ENCODE measurements around the gene CCDC177.

Gene CCDC177

DNA sequence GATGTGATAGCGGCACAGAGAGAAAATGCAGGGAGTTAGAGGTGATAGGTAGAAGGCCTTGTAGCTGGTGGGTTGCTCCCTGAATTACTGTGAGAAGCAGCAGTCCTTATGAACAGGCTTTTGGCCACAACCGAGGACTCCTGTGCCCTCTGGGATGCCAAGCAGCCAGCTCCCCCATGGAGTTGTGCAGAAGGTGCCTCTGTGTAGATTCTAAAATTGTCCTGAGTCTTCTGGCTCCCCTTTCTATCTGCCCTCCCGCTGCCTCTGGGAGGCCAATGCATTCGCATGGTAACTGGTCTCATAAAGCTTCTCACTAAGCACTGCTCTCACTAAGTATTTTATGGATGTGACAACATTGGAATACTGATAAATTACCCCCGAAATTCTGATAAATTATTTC, 20.7 kb upstream of the CCDC177 start:
- no peak for DNase-seq

DNA sequence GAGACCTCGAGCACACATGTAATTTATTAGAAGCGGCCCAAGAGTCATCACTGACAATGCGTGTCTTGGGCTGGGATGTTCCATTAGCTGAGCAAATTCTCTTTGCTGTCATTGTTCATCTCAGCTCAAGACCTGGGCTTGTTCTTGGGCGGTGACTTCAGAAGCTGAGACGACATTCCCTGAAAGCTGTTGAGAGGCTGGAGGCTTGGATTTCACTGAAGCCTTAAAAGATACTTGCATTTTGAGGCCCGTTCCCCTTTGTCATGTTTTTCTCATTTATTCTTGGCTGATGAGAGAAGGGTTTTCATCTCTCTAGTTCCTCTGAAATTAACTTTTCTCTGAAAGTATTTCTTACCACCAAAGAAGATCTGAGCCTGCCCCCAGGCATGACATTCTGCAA, 20.2 kb upstream of the CCDC177 start:
- no peak for DNase-seq

DNA sequence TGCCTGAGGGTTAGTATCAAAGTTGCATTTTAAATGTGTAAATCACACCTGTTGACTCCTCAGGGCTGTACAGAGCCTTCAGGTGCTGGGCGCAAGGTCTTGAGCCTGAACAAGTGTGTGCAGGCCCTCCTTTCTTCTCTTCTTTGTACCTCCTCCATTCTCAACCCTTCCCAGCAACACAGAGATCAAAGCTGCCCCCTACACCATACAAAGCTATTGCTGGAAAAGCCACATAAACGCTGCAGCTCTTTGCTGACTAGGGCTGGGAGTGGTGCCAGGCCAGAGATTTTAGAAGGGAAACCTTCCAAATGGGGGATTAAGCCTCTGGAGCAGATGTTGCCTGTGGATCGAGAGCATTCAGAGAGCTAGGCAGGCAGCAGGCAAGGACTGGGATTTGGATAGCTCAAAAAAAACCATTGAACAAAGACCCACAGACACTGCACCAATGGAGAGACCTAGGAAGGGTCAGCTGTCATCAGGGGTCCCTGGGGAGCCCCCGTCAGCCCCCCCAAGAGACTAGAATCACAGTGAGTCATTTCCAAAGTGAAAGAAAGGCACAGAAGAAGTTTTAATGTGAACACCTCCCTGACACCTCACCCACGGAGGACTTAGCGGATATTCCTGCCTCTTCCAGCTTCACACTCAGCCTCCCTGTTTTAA, 18.5 kb upstream of the CCDC177 start:
- DNase-seq = no peak

DNA sequence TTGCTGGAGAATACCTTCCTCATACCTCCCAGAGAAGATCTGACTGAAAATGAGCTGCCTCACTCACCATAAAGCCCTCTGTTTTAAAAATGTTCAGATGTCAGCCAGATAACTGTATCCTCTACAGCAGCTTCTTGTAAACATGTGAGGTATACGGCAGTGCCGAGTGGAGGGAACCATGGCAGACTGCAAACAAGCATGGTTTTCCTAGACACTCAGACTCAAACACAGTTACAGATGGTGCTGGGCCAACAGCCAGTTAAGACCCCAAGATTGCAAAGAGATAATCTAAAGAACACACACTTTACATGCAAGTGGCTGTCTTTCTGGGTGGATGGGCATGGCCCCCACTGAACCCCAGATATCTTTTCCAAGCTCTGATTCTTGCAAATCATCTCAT, 16.6 kb upstream of the CCDC177 start:
- DNase-seq = no peak

DNA sequence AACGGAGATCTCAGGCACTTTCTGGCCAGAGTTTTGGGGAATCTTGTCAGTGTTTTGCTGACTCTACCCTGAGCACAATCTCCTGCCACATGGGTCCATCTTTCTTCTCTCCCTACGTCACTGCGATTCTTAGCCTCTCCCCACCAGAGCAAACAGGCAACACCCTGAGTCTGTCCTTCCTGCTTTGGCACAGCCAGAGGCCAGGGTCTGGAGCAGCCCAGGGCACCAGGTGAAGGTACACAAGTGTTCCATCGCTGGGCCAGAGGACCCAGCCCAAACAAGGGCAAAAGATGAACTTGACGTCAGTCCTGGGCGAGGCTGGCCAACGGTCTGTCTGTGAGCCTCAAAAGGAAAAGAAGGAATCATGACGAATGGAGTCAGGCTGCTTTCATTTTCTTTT, 12.7 kb upstream of the CCDC177 start:
- no peak for DNase-seq

DNA sequence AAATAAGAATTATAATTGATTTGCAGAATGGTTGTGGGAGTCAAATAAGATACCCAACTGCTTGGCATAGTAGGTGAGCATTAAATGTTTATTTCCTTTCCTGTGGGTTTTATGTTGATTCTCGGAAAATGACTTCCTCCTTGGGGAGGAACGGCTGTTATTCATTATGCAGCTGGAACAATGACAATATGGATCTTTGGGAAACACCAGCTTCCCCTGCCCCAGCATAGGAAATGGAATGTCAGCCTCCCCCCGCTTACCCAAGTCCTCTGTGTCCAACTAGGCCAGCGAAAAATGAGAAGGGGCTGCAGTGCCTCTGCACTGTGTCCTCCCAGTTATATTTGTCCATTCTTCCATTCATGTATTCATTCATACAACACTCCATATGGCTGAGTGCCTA, 11.7 kb upstream of the CCDC177 start:
- no peak for DNase-seq

DNA sequence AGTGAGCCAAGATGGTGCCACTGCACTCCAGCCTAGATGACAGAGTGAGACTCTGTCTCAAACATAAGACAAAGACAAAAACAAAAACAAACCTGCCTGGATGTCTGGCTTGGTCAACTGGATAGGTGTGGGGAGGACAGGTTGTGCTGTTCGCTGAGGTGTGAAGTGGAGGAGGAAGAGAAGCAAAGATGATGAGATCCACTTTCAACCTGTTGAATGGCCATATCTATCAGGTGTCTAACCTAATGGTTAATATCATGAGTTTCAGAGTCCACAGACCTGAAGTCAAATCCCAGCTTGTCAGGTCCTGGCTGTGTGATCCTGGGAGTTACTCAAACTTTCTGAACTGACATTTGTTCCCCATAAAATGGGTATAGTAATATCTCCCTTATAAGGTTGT, 9.7 kb upstream of the CCDC177 start:
- DNase-seq = no peak

DNA sequence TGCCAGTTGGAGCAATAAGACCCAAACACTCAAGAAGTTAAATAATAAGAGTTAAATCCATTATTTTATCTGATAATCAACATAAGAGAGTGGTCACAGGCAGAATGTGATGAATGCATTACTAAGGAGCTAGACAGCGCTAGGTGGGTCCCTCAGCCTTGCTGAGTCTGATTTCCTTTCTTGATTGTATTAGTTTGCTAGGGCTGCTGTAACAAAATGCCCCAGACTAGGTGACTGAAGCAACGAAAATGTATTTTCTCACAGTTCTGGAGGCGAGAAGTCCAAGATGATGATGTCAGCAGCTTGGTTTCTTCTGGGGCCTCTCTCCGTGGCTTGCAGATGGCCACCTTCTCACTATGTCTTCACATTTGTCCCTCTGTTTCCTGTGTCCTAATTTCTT, 8.2 kb upstream of the CCDC177 start:
- no peak for DNase-seq

DNA sequence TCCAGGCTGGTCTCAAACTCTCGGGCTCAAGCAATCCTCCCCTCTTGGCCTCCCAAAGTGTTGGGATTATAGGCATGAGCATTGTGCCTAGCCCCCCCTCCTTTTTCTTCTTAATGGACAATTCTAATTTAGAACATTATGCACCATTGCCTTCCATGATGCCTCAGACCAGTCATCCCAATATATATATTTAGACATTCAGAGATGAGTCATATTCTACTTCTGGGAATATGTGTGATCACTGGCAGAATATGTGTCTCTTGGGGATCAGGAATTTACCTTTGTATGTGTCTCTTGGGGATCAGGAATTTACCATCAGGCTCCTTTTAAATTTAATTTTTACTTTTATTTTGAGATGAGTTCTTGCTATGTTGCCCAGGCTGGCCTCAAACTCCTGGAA, 7.5 kb upstream of the CCDC177 start:
- no peak for DNase-seq

DNA sequence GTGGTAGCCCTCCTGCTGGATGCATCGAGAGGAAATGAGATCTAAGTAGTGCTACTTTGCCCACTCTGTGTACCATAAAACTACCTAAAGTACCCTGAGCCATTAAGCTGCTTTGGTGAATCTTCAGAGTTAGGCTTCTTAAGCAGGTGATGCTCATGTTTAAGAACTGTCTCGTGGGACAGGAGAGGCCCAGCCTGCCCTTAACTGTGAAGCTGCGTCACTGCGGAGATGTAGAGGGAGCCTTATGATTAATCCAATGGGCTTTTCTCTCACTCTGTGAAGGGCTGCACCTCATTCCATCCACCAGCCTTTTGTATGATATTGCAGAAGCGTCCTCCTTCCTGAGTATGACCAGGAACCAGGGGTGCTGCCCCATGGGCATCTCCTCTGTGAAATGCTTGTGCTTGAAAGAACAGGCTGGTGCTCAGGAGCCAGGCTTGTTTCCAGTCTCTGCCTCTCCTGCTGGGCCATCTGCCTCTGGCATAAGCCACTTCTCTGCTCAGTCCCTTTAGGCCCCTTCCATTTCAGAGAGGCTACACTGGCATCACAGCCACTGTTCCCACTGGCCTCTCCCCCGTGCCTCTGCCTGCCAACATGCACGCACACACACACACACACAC, 6.8 kb upstream of the CCDC177 start:
- no peak for DNase-seq

DNA sequence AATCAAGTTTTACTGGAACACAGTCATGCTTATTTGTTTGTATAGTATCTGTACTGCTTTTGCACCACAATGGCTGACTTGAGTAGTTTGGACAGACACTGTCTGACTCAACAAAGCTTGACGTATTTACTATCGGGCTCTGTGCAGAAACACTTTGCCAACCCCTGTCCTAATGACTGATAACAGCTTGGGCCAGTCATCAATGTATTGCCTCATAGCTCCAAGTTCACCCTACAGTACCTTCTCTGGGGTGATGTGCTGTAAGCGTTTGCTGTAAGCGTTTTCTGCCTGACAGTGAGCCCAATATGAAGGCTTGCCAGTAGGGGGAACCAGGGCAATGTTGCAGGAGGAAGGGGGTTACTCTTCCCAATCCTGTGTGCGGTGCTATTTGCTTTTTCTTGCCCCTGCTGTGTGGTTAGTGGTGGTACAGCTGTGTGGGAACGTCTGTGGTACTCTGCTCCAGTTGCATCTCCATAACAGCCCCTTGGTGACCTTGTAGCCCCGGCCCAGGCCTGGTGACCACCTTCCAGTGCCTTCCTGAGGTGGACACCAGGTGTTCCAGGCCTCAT, 5.4 kb upstream of the CCDC177 start:
- DNase-seq = no peak

DNA sequence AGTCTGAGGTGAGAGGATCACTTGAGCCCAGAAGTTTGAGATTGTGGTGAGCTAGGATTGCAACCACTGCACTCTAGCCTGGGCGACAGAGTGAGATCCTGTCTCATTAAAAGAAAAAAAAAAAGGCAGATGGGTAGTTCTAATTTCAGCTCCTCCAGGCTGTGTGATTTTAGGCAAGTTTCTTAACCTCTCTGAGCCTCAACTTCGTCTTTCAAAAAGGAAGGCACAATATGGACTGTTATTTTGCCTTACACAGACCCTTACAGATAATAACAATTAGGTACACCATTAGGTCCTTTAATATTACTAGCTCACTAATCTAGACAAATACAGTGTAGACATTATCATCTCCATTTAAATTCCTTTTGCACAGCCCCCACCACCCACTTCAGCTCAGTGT, 4.8 kb upstream of the CCDC177 start:
- DNase-seq = no peak

DNA sequence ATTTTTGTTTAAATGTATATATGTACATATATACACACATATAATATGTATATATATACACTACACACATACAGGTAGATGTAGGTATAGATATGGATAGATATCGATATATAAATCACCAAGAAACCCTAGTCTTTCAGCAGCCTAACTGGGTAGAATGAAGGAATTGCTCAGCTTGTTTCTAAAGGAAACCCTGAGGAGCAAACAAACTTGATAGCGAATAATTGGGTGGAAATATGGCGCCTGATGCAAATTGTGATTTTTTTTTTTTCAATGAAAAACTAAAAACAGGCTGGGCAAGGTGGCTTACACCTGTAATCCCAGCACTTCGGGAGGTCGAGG, 254 bp upstream of the CCDC177 start:
- DNase-seq = no peak

DNA sequence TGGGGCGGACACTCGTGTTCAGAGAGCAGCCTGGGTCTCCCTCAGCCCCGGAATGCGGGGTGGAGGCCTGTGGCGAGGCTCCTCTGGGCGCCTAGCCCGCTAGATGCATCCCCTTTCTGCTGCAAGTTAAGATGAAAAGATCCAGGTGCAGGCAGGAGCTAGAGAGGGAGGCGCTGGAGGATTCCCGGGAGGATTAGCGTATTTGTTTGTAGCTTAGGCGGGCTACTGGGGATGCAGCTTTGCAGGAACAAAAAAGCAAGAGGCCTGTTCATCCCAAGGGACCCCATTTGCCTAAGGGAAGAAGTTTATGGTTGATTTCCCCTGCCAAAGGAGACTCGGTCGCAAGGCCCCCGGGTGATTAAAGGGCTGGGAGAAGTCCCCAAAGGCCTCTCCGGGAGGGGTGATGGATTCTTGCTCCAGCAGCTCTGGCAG, 824 bp downstream of the CCDC177 start:
- no peak for DNase-seq

DNA sequence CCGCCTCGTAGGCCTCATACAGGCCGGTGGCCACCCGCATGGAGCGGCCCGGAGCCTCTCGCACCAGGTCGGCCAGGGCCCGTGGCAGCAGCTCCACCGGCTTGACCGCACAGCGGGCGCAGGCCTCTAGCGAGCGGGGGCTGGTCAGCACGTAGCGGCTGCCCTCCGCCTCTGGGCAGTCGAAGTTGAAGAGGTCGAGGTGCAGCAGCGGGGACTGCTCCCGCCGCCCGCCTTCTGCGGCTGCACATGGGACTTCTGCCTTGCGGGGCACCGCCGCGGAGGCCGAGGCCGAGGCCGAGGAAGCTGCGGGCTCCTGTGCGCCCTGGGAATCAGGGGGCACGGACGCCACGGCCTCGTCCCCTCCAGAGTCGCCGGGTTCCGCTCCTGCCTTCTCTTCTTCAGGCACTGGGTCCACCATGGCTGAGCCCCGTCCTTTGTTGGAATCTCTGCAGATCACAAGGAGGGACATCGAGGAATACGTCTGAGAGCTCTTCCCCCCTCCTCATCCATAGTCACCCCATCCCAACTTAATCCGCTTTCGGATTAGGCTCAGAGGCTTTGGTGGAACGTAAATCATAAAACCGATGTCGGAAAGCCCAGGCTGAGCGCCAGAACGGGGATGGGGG, 1.4 kb downstream of the CCDC177 start:
- DNase-seq = no peak

DNA sequence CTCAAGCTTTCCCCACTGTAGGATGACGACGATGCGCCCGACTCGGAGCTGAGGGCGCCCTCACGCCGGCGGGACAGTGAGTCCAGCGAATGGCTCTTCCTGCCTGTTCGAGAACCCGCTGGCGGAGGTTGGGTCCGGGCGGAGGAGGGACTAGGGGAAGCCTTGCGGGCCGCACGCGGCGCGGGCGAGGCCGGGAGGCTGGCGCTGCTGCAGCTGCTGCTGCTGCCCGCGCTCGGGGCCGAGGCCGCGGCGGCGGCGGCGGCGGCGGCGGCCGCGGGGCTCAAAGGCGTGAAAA, 1.9 kb downstream of the CCDC177 start:
- no peak for DNase-seq

DNA sequence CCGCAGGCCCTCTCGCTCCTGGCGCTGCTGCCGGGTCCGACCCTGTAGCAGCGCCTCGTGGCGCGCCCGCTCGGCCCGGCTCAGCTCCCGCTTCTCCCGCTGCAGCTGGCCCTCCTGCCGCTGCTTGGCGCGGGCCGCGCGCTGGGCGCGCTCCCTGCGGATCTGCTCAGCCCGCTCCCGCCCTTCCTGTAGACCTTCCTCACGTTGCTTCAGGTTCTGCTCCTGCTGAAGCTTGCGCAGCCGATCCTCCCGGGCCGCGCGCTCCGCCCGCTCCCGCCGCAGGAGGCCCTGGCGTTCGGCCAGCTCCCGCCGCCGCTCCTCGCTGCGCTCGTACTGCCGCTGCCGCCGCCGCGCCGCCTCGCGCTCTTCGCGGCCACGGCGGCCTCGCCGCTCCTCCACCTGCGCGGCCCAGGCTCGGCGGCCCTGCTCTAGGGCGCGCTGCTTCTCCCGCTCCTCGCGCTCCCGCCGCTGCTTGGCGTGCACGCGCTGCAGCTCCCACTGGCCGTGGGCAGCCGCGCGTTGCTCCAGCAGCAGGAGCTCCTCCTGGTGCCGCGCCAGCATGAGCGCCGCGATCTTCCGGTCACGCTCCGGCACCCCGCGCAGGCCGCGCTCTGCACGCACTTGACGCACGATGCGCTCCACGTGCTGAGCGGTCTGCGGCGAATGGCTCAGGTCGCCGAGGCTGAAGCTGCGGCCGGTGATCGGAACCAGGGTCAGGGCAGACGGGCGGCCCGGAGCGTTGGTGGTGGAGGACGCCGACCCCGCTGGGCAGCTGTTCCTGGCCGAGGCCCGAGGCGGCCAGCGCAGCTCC, 2.4 kb downstream of the CCDC177 start:
- no peak for DNase-seq

DNA sequence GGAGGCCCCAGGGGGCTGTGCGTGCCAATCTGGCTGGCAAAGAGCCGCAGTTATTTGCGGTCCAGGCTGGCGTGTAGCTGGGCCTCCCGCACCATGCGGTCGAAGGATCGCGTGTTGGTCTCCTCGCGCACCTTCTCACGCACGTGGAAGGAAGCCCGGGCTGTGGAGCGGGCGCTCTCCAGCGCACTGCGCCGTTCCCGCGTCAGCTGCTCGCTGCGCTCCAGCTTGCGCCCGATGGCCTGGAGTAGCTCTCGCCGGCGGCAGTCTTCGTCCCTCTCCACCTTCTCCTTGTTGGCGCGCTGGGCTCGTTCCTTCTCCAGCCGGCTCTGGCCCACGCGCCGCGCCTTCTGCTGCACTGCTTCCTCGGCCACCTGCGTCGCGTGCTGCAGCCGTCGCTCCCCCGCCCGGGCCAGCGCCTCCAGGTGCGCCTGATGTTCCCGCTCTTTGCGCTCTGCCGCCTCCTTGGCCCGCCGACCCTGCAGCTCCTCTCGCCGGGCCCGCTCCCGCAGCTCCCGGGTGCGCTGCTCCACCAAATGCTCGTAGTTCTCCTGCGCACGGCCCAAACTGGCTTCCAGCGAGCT, 3.1 kb downstream of the CCDC177 start:
- no peak for DNase-seq

DNA sequence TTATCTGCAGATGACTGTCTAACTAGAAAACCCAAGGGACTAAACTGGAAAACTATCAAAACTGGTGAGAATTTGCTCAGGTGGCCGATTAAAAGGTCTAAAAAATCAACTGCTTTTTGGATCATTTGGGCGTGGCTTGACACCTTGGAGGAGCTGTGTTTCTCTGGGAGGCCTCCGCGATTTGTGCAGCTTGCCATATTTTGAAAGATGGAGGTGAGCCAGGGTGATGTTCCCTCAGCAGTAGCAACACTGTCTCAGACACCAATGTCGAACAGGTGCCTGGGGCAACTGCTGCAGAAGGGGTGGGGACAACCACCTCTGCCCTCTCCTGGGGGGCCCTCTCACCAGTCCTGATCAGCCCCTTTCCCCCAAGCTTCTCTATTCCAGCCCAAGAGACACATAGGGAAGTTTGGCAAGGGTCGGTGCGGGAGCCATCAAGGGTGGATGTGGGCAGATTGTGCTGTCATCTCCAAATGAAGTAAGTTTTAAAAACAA, 3.8 kb downstream of the CCDC177 start:
- DNase-seq = no peak

DNA sequence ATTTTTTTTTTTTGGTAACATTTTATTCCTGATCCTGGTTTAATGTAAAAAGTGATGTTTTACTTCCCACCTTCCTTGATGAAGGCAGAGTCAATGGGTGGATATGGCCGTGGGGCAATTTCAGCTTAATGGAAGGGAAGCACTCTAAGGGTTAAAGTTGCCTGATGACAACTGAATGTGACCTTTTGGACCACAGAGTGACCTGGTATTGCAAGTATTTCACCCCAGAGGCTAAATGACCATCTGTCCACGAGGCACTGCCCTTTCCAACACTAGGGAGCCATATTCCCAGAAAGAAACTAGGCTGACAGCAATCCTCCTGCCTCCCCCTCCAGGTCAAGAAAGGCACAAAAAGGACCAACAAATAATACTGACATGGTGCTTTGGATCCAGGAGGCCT, 4.8 kb downstream of the CCDC177 start:
- DNase-seq = no peak

DNA sequence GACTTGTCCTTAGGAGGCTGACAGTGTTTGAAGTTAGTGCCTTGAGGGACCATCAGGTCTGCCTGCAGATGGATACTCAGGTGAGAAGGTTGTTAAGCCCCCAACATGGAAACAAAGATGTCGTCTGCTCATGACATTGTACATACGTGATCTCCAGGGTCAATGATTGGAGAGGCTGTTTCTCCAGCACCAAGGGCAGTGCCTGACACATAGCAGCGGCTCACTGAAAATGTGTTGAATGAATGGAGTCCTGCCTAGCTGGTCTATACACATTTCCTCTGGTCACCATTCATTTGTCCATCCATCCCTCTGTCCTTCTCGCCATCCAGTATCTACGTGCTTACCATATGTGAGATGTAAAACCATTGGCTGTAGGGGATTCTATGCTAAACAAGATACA, 7.1 kb downstream of the CCDC177 start:
- DNase-seq = no peak

DNA sequence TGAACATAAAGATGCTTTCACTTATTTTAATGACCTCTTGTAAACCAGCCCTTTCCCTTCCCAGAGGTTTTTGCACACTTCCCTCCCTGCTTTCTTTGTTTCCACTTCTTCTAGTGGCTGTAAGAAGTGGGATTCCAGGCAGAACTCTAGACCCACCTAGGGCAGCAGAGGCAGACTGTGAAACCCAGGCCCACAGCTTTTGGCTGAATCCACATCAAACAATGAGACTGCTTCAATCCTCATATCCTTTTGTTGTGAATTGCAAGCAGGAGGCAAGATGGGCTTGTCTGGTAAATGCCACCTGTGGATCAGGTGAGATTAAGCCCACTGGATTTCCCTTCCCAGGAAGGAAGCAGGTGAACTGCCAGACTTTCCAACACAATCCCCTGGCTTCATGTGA, 12.8 kb downstream of the CCDC177 start:
- DNase-seq = no peak

DNA sequence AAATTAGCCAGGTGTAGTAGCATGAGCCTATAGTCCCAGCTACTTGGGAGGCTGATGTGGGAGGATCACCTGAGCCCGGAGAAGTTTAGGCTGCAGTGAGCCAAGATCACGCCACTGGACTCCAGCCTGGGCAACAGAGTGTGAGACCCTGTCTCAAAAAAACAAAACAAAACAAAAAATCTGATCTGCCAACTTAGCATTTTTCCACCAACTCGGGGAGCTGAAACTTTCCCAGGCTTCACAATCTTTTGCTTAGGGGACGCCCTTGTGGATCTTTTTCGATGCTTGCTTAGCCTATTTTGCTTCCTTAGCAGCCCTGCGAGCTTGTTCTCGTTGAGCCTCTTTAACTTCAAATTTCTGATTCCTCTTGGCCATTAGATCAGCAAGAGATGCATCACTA, 13.8 kb downstream of the CCDC177 start:
- no peak for DNase-seq

Measured in activated CD8-positive, alpha-beta memory T cell treated with anti-CD3 and anti-CD28 coated beads, Interleukin-2, amount 50 U/mL, for 4 hours (primary cell).